Measurements from ENCODE around the gene XIRP2. TPM values are rescaled to one million over a fixed set of nuclear protein-coding genes. Genes with fewer than 3 reads are reported as not detected.

Gene XIRP2
- total and polyA plus RNA-seq, 2 of the 8 experiments (the other 6 are each of a cell fraction or from before 2014, with no cell fraction given) = 0.11 TPM; not detected in 1

DNA sequence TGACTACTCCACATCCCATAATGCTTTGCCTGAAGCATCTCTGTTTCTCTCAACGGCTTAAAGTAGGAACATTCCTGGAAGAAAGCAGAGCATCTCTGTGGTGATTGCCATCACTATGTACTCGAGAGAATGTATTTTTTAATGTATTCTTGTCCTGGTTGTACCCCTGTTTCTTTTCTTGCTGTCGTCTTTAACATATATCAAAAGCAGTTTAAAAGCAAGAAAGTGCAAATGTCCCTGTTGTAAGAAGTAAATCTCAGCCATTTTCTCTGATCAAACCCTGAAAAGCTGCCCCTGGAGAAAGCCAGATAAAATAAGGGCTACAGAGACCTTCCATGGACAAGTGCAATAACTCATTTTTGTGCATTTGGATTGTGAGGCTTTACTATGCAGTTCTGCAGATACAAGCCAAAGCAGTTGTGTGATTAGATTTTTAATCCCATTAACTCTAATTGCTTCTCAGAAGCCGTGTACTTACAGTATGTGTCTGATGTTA, 70.8 kb downstream of the XIRP2 start:
- no peak overlapping the region for H3K4me2 ChIP-seq (ENCODE audit: insufficient read depth in 1 of 2, low read depth in 2 of 2, low read length in 2 of 2)
- 92% methylated on average over 4 of the region's 4 CpGs; no CpG with 5 or more reads in 1 of the 2 experiments for WGBS, 2 experiments (ENCODE audit: extremely low coverage in 1 of 2, insufficient coverage in 1 of 2, insufficient read length in 1 of 2, insufficient replicate concordance in 2 of 2, low coverage in 1 of 2, low lambda C conversion rate in 2 of 2, missing lambda C conversion rate in 1 of 2)
- no peak overlapping the region for H2BK120ac ChIP-seq (replicated peaks; ENCODE audit: low read depth, low read length)
- no peaks in the 10 kb centered on the region for H3K23me2 ChIP-seq (ENCODE audit: low read depth, low read length)
- no peak overlapping the region for H2BK12ac ChIP-seq (ENCODE audit: low read depth, low read length)
- H3K79me2 ChIP-seq (ENCODE audit: control insufficient read depth in 1 of 2, insufficient read depth in 2 of 2, low read length in 2 of 2) = no peaks in the 10 kb centered on the region
- H3K4me3 ChIP-seq (ENCODE audit: extremely low read depth in 1 of 4, insufficient read depth in 2 of 4, low read depth in 3 of 4, low read length in 4 of 4) = no peak overlapping the region
- H2BK15ac ChIP-seq (ENCODE audit: low read length) = no peak overlapping the region
- no peak overlapping the region for H2BK20ac ChIP-seq (ENCODE audit: low read length)
- no peaks in the 10 kb centered on the region for H3K27me3 ChIP-seq (replicated peaks in 1 of 4; ENCODE audit: control insufficient read depth in 3 of 4, extremely low read depth in 1 of 4, insufficient read depth in 3 of 4, low read length in 3 of 4)
- H3K9ac ChIP-seq (replicated peaks in 1 of 4; ENCODE audit: extremely low read depth in 1 of 4, low read depth in 3 of 4, low read length in 3 of 4) = no peak overlapping the region
- H4K5ac ChIP-seq (ENCODE audit: insufficient read length, low read depth, low read length) = no peak overlapping the region
- H3K23ac ChIP-seq (ENCODE audit: insufficient read length) = no peak overlapping the region
- no peak overlapping the region for H2AFZ ChIP-seq (ENCODE audit: low read length)
- TF ChIP-seq CBX5 (IDR thresholded peaks at IDR 0.05; ENCODE audit: low read depth, low read length) (no peak), YY1 (IDR thresholded peaks at IDR 0.05; ENCODE audit: low read depth, low read length) (no peak), TAF7 (optimal IDR thresholded peaks at IDR 0.05; ENCODE audit: borderline replicate concordance, low read depth, low read length) (no peak), EGR1 (IDR thresholded peaks at IDR 0.05; ENCODE audit: borderline replicate concordance, low read depth, low read length) (no peak), CHD2 (IDR thresholded peaks at IDR 0.05; ENCODE audit: low read length) (no peak), HDAC2 (IDR thresholded peaks at IDR 0.05; ENCODE audit: borderline replicate concordance in 1 of 2, low read depth in 2 of 2, low read length in 2 of 2) (no peak), KDM4A (IDR thresholded peaks at IDR 0.05; ENCODE audit: low read depth, low read length, severe bottlenecking) (no peak), POLR2A (IDR thresholded peaks at IDR 0.05; ENCODE audit: control extremely low read depth in 1 of 2, low read depth in 2 of 2, low read length in 2 of 2) (no peak)
- TF ChIP-seq, protein P1, sequence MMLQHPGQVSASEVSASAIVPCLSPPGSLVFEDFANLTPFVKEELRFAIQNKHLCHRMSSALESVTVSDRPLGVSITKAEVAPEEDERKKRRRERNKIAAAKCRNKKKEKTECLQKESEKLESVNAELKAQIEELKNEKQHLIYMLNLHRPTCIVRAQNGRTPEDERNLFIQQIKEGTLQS (IDR thresholded peaks at IDR 0.05; ENCODE audit: insufficient read depth, low read depth, low read length) = no peak
- TF ChIP-seq, protein P2, sequence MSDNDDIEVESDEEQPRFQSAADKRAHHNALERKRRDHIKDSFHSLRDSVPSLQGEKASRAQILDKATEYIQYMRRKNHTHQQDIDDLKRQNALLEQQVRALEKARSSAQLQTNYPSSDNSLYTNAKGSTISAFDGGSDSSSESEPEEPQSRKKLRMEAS (IDR thresholded peaks at IDR 0.05) = no peak
- no peak overlapping the region for H2AK5ac ChIP-seq (ENCODE audit: low read depth, low read length)
- no peak overlapping the region for H3K56ac ChIP-seq (replicated peaks; ENCODE audit: insufficient read length, low read depth, low read length)
- FAIRE-seq (no peak), DNase-seq (ENCODE audit: low read depth in 1 of 2, low spot score in 2 of 2) (no peak)
- ChIA-PET POLR2A (ENCODE audit: partially characterized antibody) (no interaction called here), CTCF (ENCODE audit: partially characterized antibody) (interaction anchor here (1.1 to 1.4 kb wide), 2 partner anchors 14 to 237 kb away, joined by 3 to 5 read pairs; no protein-coding TSS in a partner anchor)
- no peak overlapping the region for H3K14ac ChIP-seq (ENCODE audit: insufficient read length)
- no peak overlapping the region for H2BK5ac ChIP-seq (ENCODE audit: low read depth, low read length)
- H3K4ac ChIP-seq (replicated peaks; ENCODE audit: insufficient read length, low read depth, low read length) = no peak overlapping the region
- H3K18ac ChIP-seq (ENCODE audit: extremely low read depth, low read length) = no peak overlapping the region
- no peak overlapping the region for H4K91ac ChIP-seq (replicated peaks; ENCODE audit: insufficient read length, low read length)
- no peaks in the 10 kb centered on the region for H3K79me1 ChIP-seq (ENCODE audit: low read depth, low read length)
- H4K8ac ChIP-seq (ENCODE audit: extremely low read depth, insufficient read depth, low read length) = no peak overlapping the region
- H4K20me1 ChIP-seq (replicated peaks in 1 of 2; ENCODE audit: control insufficient read depth in 1 of 2, insufficient read depth in 2 of 2, low read length in 2 of 2) = no peaks in the 10 kb centered on the region
- no peaks in the 10 kb centered on the region for H3K36me3 ChIP-seq (ENCODE audit: control insufficient read depth in 2 of 4, insufficient read depth in 4 of 4, low read length in 3 of 4)
- peaks cover 0 to 5% (median 4%) of the 10 kb centered on the region in 4 experiments; a peak in 3 of 7 replicates for H3K4me1 ChIP-seq (replicated peaks in 1 of 4; ENCODE audit: control insufficient read depth in 3 of 4, insufficient read depth in 4 of 4, low read length in 3 of 4)
- H3K9me3 ChIP-seq (ENCODE audit: insufficient read depth in 2 of 2, low read depth in 1 of 2, low read length in 1 of 2) = no peaks in the 10 kb centered on the region
- no peak overlapping the region for H3K27ac ChIP-seq (ENCODE audit: low read depth, low read length)

Measured in H1 (cell line).